HepG2 (cell line): ENCODE data around the gene PPIP5K1. TPM values are rescaled to one million over a fixed set of nuclear protein-coding genes. Genes with fewer than 3 reads are reported as not detected.

Experiments used
- ATAC-seq: fragments of 200-7000 bp; cut with Tn5 transposase; 3 replicates; pipeline ENCODE4 v1.9.1; 2020; ENCODE audit warnings: mild to moderate bottlenecking, moderate library complexity
- BruUV-seq: library from RNA; stranded (reverse); fragments of 400-500 nt; replicated peaks from 2 replicates; lab custom pipeline; 2021; lab: Mats Ljungman, UMichigan
- CTCF ChIA-PET: fragments of 300-600 bp; formaldehyde crosslinking; extraction: SDS; loops from one replicate; lab custom pipeline; 2021; ENCODE audit warnings: low total read pairs, inconsistent platforms, low intra/inter-chr PET ratio; lab: Yijun Ruan, JAX
- POLR2A ChIA-PET: fragments of 350-600 bp; sonication (Branson Sonifier 250); formaldehyde crosslinking; loops from one replicate; lab custom pipeline; 2020; ENCODE audit warnings: antibody characterized with exemption, inconsistent platforms; lab: Yijun Ruan, JAX
- DNase-seq: peaks from one replicate; pipeline ENCODE4 v3.0.0-alpha.2; 2015; ENCODE audit warnings: low spot score
- FAIRE-seq: peaks from 3 replicates; lab custom pipeline; 2011; peaks lifted over from hg19 to GRCh38; lab: Jason Lieb, UNC
- H2AFZ ChIP-seq: one replicate; pipeline ENCODE4 v1.6.1; 2011; ENCODE audit warnings: low read length, inconsistent platforms
- H3K27ac ChIP-seq: fragments of 300-600 bp; 3 replicates; pipeline ENCODE4 v1.8.0; 2011; ENCODE audit warnings: mixed run types, mild to moderate bottlenecking, mixed read lengths, low read length, inconsistent platforms; ENCODE audit not compliant: insufficient read depth; ENCODE audit errors: extremely low read length
- H3K27me3 ChIP-seq, 2 experiments: fragments of 200-600 bp in 1 of 2; 2 replicates in 1 of 2; 3 replicates in 1 of 2; pipeline versions ENCODE4 v1.6.0 to v1.8.0; 2011; ENCODE audit warnings: low read length in 2 of 2, mild to moderate bottlenecking in 2 of 2, moderate library complexity in 2 of 2, inconsistent platforms in 1 of 2; ENCODE audit not compliant: insufficient read depth in 2 of 2, control insufficient read depth in 1 of 2
- H3K36me3 ChIP-seq, 2 experiments: fragments of 200-600 bp in 1 of 2; replicated peaks in 1 of 2; 2 replicates in 1 of 2; 3 replicates in 1 of 2; pipeline versions ENCODE4 v1.5.1 to v1.8.0; 2011; ENCODE audit warnings: low read length in 2 of 2, inconsistent platforms in 1 of 2; ENCODE audit not compliant: insufficient read depth in 2 of 2, control insufficient read depth in 1 of 2
- H3K4me1 ChIP-seq: 2 replicates; pipeline ENCODE4 v1.5.1; 2012; ENCODE audit warnings: low read length, inconsistent platforms; ENCODE audit not compliant: insufficient read depth
- H3K4me2 ChIP-seq: 2 replicates; pipeline ENCODE4 v1.6.0; 2011; ENCODE audit warnings: low read depth, low read length, inconsistent platforms
- H3K4me3 ChIP-seq, 3 experiments: fragments of 200-600 bp in 1 of 3; sonication (generic), shearing (Covaris generic) in 1 of 3; replicated peaks in 1 of 3; 2 replicates each; pipeline ENCODE4 v1.5.1; 2011 to 2016; ENCODE audit warnings: low read length in 3 of 3, inconsistent platforms in 2 of 3, low read depth in 2 of 3, mild to moderate bottlenecking in 2 of 3, control low read depth in 1 of 3, mixed read lengths in 1 of 3; ENCODE audit not compliant: insufficient read depth in 1 of 3
- H3K79me2 ChIP-seq: one replicate; pipeline ENCODE4 v1.6.1; 2011; ENCODE audit warnings: low read length, inconsistent platforms; ENCODE audit not compliant: insufficient read depth
- H3K9ac ChIP-seq: 2 replicates; pipeline ENCODE4 v1.6.0; 2011; ENCODE audit warnings: mild to moderate bottlenecking, low read depth, low read length, inconsistent platforms; ENCODE audit not compliant: insufficient read depth
- H3K9me3 ChIP-seq: 2 replicates; pipeline ENCODE4 v1.5.1; 2012; ENCODE audit warnings: mild to moderate bottlenecking, low read length
- H4K20me1 ChIP-seq: 2 replicates; pipeline ENCODE4 v1.6.0; 2011; ENCODE audit warnings: inconsistent platforms, mild to moderate bottlenecking, low read length, moderate library complexity; ENCODE audit not compliant: insufficient read depth
- DPF2 ChIP-seq: sonication (generic); formaldehyde crosslinking; IDR thresholded peaks from 2 replicates; pipeline ENCODE4 v1.4.0; 2020; ENCODE audit warnings: mild to moderate bottlenecking, low read depth, missing genetic modification reagents, borderline replicate concordance
- FOSL1 ChIP-seq: sonication (generic); formaldehyde crosslinking; IDR thresholded peaks from 2 replicates; pipeline ENCODE4 v1.9.0; 2021; ENCODE audit warnings: missing genetic modification reagents, borderline replicate concordance
- HOXA5 ChIP-seq: sonication (generic); formaldehyde crosslinking; IDR thresholded peaks from 2 replicates; pipeline ENCODE4 v1.4.0; 2020; ENCODE audit warnings: missing genetic modification reagents
- MED1 ChIP-seq: sonication (generic); formaldehyde crosslinking; IDR thresholded peaks from 2 replicates; pipeline ENCODE4 v1.4.0; 2020; ENCODE audit warnings: missing genetic modification reagents
- MED13 ChIP-seq: sonication (generic); formaldehyde crosslinking; IDR thresholded peaks from 2 replicates; pipeline ENCODE4 v1.5.0; 2020; ENCODE audit warnings: missing genetic modification reagents
- ZBTB1 ChIP-seq: sonication (generic); formaldehyde crosslinking; IDR thresholded peaks from 2 replicates; pipeline ENCODE4 v1.4.0; 2020; ENCODE audit warnings: missing genetic modification reagents, borderline replicate concordance
- ZMAT5 ChIP-seq: sonication (generic); formaldehyde crosslinking; IDR thresholded peaks from 2 replicates; pipeline ENCODE4 v1.5.0; 2020; ENCODE audit warnings: mild to moderate bottlenecking, low read depth, missing genetic modification reagents, borderline replicate concordance
- ZNF318 ChIP-seq: sonication (generic); formaldehyde crosslinking; IDR thresholded peaks from 2 replicates; pipeline ENCODE4 v1.4.0; 2020; ENCODE audit warnings: mild to moderate bottlenecking, missing genetic modification reagents
- ZNF510 ChIP-seq: sonication (generic); formaldehyde crosslinking; IDR thresholded peaks from 2 replicates; pipeline ENCODE4 v1.4.0; 2020; ENCODE audit warnings: low read depth, mild to moderate bottlenecking, missing genetic modification reagents
- ZNF574 ChIP-seq: sonication (generic); formaldehyde crosslinking; IDR thresholded peaks from 2 replicates; pipeline ENCODE4 v1.4.0; 2020; ENCODE audit warnings: missing genetic modification reagents
- ZNF629 ChIP-seq: sonication (generic); formaldehyde crosslinking; conservative IDR thresholded peaks from 2 replicates; pipeline ENCODE4 v1.5.0; 2020; ENCODE audit warnings: missing genetic modification reagents
- WGBS: methylation state at CpG from one replicate; pipeline ENCODE4 v1.1.6; 2017; ENCODE audit warnings: low lambda C conversion rate; 5-methylcytosine and 5-hydroxymethylcytosine counted together
- in situ Hi-C: cut with HindIII; loops from 2 replicates; pipeline ENCODE4 v1.10.0; 2017; ENCODE audit warnings: low pct_unique_long_range_greater_than_20kb; ENCODE audit not compliant: extremely low pct_ligation_motif_present
- intact Hi-C: fragments of 100-400 bp; cut with micrococcal nuclease; formaldehyde crosslinking; loops from one replicate; pipeline ENCODE4 v1.10.0; 2022; ENCODE audit not compliant: unreplicated experiment
- polyA plus RNA-seq, 8 experiments: library from polyadenylated mRNA; depleted of rRNA in 3 of 8; stranded (reverse) in 7 of 8; unstranded in 1 of 8; fragments of >200 nt; fragmentation: Illumina TruSeq in 4 of 8; extraction: Trizol in 4 of 8; gene quantifications; 2 replicates each; pipeline versions ENCODE4 v1.2.1 to v1.2.3, GENCODE V29; 2011 to 2016; ENCODE audit warnings: low read depth in 4 of 8, missing spikeins in 1 of 8, mixed read lengths in 1 of 8; ENCODE audit not compliant: insufficient read depth in 1 of 8
- total RNA-seq, 5 experiments: library from RNA; depleted of rRNA; stranded (reverse); fragments of >200 nt; fragmentation: Illumina TruSeq; extraction: Trizol; gene quantifications; 2 replicates each; pipeline ENCODE4 v1.2.3, GENCODE V29; 2016; ENCODE audit warnings: low read depth in 1 of 5

Gene PPIP5K1
- total and polyA plus RNA-seq, 2 of the 13 experiments (the other 11 are each of a cell fraction or from before 2014, with no cell fraction given) = 9.9 to 10.9 TPM

- Histone ChIP-seq H3K36me3 (peaks cover 0 to 5% of the 10 kb centered on the region in 2 experiments; a peak in 2 of 5 replicates), H3K79me2 (peaks cover 4% of the 10 kb centered on the region), H3K4me1 (peaks cover 23% of the 10 kb centered on the region), H2AFZ (no peak overlapping the region), H3K9ac (peak overlapping the region; percentile 60), H3K27ac (peak overlapping the region; percentile 34), H3K4me3 (peak overlapping the region; percentile 82 to 98 (median 86)), H3K27me3 (no peaks in the 10 kb centered on the region; a peak in 1 of 5 replicates), H3K4me2 (peak overlapping the region; percentile 75), H4K20me1 (no peaks in the 10 kb centered on the region), H3K9me3 (no peaks in the 10 kb centered on the region)
- in situ Hi-C loops (no loop called here), intact Hi-C loops (loop anchor here (2.0 kb wide), 1 partner anchor 19 kb away; no protein-coding TSS in a partner anchor)
- WGBS = 52% methylated on average over 5 of the region's 7 CpGs
- ChIA-PET POLR2A (interaction anchor here (0.9 to 2.7 kb wide), 3 partner anchors 18 to 25 kb away, joined by 3 to 24 read pairs (median 3); no protein-coding TSS in a partner anchor), CTCF (no interaction called here)
- FAIRE-seq (no peak), ATAC-seq (no peak), DNase-seq (no peak)
- BruUV-seq = TSS peak; percentile 51
- TF ChIP-seq ZNF318 (CRISPR knock-in tag) = no peak
- TF ChIP-seq DPF2 (CRISPR knock-in tag) = no peak
- no peak for TF ChIP-seq ZNF574 (CRISPR knock-in tag)
- TF ChIP-seq ZMAT5 (CRISPR knock-in tag) = no peak
- TF ChIP-seq MED13 (CRISPR knock-in tag) = no peak
- no peak for TF ChIP-seq ZNF510 (CRISPR knock-in tag)
- TF ChIP-seq HOXA5 = no peak
- no peak for TF ChIP-seq FOSL1 (CRISPR knock-in tag)
- no peak for TF ChIP-seq MED1
- no peak for TF ChIP-seq ZBTB1 (CRISPR knock-in tag)
- no peak for TF ChIP-seq ZNF629 (CRISPR knock-in tag)
Observed at GRCh38 chr15:43492266-43492665, 97.7 kb downstream of the PPIP5K1 start.
